Vagina (tissue), 2 donors: ENCODE data around the gene DDX10.

Experiments used
- POLR2AphosphoS5 ChIP-seq, 2 donors: sonication (generic); formaldehyde crosslinking; IDR thresholded peaks; one replicate each; pipeline ENCODE4 v1.9.0; 2017; ENCODE audit warnings: antibody characterized with exemption in 2 of 2, mild to moderate bottlenecking in 2 of 2, low read depth in 1 of 2; ENCODE audit not compliant: insufficient read depth in 1 of 2
- TF ChIP-seq, protein P1 (sequence below), 3 experiments: fragments of 450-650 bp in 2 of 3; fragments of 200-600 bp in 1 of 3; sonication (generic) in 1 of 3; IDR thresholded peaks; one replicate each; pipeline ENCODE4 v1.5.1; 2017 to 2019; ENCODE audit warnings: antibody characterized with exemption in 3 of 3, mild to moderate bottlenecking in 2 of 3, moderate library complexity in 2 of 3

DNA sequence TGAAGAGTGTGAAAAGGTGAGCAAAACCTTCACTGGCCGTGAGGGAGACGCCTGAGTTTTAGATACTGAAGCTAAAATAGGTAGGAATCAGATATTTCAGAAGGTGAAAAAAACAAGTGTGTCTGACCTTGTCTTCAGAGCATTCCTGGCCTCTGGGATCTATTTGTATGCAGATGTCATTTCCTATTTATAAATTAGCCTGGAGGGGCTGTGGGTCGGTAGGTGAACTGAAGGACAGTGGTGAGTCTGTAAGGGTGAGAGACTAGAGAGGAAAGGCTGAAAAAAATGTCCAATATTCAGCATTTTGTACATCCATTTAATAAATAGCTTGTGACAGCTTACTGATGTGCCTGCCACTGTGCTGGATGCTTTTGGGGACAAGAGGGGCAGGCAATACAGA is 302.1 kb downstream of the DDX10 start:
- TF ChIP-seq, protein P1, sequence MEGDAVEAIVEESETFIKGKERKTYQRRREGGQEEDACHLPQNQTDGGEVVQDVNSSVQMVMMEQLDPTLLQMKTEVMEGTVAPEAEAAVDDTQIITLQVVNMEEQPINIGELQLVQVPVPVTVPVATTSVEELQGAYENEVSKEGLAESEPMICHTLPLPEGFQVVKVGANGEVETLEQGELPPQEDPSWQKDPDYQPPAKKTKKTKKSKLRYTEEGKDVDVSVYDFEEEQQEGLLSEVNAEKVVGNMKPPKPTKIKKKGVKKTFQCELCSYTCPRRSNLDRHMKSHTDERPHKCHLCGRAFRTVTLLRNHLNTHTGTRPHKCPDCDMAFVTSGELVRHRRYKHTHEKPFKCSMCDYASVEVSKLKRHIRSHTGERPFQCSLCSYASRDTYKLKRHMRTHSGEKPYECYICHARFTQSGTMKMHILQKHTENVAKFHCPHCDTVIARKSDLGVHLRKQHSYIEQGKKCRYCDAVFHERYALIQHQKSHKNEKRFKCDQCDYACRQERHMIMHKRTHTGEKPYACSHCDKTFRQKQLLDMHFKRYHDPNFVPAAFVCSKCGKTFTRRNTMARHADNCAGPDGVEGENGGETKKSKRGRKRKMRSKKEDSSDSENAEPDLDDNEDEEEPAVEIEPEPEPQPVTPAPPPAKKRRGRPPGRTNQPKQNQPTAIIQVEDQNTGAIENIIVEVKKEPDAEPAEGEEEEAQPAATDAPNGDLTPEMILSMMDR (IDR thresholded peaks at IDR 0.05), result no peak
- no peak for TF ChIP-seq POLR2AphosphoS5 (IDR thresholded peaks at IDR 0.05; ENCODE audit: insufficient read depth in 1 of 2, low read depth in 1 of 2)
